HG03066 (cell line): ENCODE data around the gene SYT6.

ENCODE experiments used
- ATAC-seq: cut with Tn5 transposase; IDR thresholded peaks from one replicate; pipeline ENCODE4 v1.9.1; 2021; ENCODE audit warnings: low read depth; ENCODE audit not compliant: unreplicated experiment

The SYT6 gene

DNA sequence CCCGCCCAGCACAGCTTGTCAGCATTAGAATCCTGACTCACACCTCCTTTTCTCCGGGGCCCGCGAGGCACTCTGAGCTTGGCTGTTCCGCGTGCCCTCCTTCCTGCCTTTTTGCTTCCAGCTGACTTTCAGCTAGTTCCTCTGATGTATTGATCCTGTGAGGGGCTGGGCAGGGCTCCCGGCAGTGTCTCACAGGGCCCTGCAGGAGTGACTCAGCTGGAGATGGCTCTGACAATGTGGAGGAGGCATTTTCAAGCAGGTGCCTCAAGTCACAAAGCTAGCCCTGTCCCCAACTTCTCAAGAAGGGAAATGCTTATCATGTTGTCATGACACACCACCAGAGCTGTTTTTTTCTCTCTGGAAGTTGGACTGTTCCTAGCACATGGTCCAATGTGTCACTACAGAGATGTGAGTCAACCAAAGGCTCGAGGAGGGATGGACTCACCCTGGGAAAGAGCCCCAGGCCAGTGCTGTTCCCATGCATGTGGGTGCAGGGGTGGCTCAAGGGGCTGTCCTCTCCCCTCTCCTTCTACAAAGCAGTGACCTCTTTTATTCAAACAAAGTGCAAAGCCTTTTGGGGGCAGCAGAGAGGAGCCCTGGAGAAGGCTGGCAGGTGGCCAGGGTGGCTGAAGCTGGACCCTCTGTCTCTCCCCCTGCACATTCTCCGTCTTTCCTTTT is 30.6 kb downstream of the SYT6 start:
- no peak for ATAC-seq

DNA sequence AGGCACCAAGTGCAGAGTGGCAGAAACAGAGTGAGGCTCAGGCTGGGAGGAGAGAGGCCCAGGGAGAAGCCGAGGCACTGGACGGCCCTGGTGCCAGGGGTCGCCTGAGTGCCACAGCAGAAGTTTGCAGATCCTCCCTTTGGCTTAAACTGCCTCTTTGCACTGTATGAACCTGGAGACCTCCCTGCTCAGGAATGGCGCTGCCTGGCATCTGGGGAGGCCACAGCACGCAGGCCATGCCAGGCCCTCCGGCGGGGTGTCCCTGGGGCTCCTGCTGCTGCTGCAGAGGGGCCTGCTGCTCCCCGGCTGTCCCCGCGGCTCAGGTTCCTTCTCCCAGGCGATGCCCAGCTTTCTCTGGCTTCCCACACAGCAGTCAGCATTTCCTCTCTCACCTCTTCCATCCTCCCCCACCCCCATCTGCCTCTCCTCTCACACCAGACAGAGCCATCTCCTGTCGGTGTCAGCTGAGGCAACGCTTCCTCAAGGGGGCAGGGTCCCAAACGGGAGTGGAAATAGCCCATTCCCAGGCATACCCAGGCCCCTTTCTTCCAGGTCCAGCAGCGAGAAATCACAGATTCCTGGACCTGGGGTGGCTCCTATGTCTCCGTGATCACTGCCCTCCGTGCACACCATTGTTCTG is 35.2 kb downstream of the SYT6 start:
- no peak for ATAC-seq

GRCh38 chr1:114117654-114118053 is 36.0 kb downstream of the SYT6 start:
- ATAC-seq: no peak

GRCh38 chr1:114116086-114116485 is 37.6 kb downstream of the SYT6 start:
- ATAC-seq: no peak

- ATAC-seq: no peak
Observed at GRCh38 chr1:114114185-114115094, 39.2 kb downstream of the SYT6 start.

DNA sequence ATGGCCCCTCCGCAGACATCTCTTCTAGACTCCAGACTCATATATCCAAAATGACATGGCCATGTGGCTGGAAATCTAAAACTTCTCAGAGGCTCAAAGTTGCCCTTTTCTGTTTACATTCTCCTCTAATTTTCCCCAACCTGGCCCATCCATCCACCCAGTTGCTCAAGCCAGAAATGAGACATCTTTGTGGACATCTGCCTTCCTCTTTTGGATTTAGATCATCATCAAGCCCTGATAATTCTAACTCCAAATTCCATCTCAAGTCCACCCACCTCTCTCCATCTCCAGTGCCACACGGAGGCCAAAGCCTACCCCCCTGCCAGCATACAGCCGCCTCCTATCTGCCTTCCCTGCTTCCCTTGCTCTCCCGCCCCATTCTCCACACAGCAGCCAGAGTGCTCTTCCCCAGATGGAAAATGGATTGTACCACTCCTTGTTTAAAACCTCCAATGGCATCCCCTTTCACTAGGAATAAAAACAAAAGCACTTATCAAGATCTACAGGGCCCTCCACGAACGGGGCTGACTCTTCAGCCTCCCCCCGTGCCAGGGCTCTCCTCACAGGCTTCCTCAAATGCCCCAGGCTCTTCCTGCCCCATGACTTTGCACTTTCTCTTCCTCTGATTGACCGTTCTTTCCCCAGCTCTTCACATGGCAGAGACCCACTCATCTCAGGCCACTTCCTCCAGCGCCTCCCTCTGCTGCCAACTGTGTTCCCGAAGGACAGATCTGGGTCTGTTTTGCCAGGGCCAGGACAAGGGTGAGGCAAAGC is 40.1 kb downstream of the SYT6 start:
- no peak for ATAC-seq

DNA sequence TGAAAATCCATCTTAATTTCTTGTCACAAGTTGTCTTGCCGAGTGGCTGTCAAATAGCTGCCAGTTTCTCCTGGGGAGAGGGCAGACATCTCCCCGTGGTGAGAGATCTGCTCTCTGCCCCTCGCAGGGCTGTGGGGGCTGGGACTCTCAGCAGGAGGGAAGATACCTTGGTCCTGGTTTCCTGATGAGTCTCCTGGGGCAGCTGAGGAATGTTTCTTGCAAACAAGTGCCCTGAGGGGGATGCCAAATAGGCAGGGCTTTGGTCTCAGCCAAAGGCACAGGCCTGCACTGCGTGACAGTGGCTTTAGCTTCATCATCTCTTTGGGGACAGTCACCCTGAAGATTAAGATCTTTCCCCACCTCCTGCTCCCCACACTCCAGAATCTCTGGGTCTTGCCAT is 40.9 kb downstream of the SYT6 start:
- ATAC-seq: no peak

- ATAC-seq: no peak
Observed at GRCh38 chr1:114111731-114112641, 41.7 kb downstream of the SYT6 start.

DNA sequence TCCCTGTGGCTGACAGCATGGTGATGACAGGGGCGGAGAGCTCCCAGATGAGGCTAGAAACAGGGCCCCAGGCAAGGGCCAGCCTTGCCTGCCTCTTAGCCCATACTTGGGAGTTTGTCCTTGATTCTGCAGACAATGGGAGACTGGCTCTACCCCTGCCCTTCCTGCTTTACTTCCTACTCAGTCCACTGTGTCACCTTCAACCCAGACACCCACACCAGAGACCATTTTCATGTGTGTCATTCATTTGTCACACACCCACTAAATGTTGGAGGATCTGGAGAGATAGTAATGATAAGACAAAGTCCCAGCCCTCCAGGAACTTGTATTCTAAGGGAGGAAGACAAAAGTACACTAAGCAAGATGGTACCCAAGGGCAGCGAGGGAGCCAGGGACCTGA is 43.7 kb downstream of the SYT6 start:
- no peak for ATAC-seq

DNA sequence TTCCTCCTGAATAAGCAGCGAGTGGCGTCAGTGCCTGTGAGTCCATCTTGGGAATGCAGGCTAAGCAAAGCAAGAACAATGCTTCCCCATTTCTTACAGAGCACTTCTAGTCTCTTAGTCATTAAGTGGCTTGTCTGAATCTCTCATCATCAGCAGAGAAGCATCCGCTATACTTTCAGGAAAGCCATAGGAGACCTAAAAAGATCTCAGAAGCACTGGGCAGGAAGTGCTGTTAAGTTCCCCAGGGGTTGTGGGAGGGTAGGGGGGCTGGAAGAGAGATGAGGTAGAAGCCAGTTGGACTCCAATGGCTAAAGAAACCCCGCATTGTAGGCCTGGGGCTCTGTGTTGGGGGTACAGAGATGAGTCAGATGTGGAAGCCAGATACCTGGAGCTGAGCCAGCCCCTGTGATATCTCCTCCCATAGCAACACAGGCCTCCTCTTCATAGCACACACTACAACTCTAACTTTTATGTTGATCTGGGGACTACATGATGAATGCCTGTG is 44.9 kb downstream of the SYT6 start:
- peak; percentile 59 for ATAC-seq

GRCh38 chr1:114107474-114108435 is 45.9 kb downstream of the SYT6 start:
- no peak for ATAC-seq

DNA sequence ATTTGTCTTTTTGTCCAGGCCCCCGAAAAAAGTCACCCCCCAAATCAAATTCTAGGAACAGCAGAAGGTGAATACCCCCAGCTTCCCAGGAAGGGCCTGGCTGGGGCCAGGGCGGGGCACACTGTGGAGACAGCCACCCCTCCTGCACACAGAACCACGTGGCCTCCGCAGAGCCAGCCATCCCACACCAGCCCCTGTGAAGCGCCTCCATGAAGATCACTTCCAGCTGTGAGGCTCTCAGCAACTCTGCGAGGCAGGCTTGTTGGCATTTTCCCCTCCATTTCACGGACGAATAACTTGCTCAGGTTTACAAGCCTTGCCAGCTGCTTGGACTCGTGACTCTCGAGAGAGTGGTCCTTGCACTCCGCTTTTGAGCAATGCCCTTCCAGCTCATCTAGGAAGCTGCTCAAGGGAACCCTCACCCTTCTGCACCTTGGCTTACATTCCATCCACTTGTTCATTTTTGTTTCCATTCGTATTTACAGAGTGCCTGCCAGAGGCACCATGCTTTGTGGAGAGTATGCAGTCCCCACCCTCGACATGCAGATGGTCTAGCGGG is 48.2 kb downstream of the SYT6 start:
- ATAC-seq: no peak

- no peak for ATAC-seq
Observed at GRCh38 chr1:114104949-114105348, 48.7 kb downstream of the SYT6 start.

DNA sequence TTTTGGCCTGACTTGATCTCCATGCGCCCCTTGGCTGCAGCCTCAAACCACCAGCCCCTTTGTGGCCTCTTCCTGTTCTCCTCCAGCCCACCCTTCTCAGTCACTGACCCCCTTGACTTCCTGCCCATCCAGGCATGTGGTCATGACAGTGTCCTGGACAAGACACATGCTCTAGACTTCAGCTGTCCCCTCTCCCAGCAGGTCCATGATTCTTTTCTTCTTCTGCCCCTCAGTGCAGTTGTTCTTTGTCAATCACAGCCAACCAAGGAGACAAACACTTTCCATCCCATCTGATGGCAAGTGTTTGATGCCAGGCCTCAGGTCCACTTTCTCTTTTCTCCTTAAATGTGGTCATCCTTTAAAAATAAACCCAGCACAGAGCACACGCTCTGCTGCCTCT is 49.7 kb downstream of the SYT6 start:
- no peak for ATAC-seq

GRCh38 chr1:114102136-114102535 is 51.5 kb downstream of the SYT6 start:
- ATAC-seq: no peak

GRCh38 chr1:114100148-114100547 is 53.5 kb downstream of the SYT6 start:
- no peak for ATAC-seq

DNA sequence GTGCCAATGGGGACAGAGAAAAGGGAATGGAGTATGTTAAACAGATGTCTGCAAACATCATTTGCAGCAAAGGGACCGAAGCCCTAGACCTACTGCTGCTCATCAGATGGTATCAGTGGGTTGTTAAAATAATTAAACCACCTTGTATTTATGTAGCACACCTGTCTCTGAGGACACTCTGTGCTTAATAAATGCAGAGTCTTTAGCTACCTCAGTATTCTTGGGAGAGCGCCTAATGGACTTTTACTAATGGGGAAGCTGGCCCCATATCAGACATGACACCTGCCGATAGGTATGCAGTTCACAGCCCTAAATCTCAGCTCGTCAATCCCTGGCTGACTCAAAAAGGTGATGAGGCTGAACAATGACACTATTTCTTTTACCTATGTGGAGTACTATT is 54.4 kb downstream of the SYT6 start:
- ATAC-seq: no peak

GRCh38 chr1:114097109-114097508 is 56.6 kb downstream of the SYT6 start:
- no peak for ATAC-seq
